SKM-1 treated with dmso at 0.1 percent for 144 hours (cell line): ENCODE results near the gene CHCHD6.

ENCODE experiments used
- DNase-seq: peaks from one replicate; lab custom pipeline; 2025; ENCODE audit not compliant: unreplicated experiment; lab: John Stamatoyannopoulos, UW

CHCHD6 gene

DNA sequence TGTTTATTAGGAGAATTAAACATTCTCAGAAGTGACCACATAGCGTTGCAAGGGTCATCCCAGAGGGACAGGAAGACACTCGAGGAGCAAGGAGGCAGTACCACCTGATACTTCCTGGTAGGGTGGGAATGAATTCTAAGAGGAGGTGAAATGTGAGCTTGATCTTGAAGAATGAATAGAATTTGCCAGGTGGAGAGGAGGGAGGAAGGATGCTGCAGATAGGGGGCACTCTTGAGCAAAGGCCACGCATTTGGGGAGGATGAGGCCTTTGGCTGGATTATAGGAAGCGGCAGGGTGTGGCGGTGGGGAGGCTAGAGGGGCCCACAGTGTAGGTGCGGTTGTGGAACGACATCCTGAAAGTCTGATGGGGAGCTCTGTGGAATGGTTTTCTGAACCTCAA is 33.5 kb downstream of the CHCHD6 start:
- DNase-seq = no peak

- DNase-seq = no peak
Measured at GRCh38 chr3:126742057-126742456, 38.0 kb downstream of the CHCHD6 start.

DNA sequence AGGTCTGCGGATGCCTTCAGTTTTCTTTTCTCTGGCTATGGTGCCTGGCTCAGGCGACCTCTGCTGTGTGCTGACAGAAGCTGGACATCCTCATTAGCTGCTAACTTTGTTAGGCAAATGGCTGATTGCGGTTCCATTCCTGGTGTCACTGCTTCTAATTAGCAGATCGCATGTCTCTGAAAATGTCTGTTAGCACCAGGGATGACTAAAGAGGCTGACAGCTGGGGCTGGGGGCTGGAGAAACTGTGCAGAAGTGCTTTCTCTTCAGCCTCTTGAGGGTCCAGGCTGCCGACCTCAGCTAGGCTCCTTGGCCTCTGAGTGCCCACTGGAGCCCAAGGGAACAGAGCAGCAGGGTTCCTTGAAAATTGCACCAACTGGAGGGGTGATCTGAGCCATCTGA is 39.3 kb downstream of the CHCHD6 start:
- DNase-seq = no peak

- DNase-seq = no peak
Measured at GRCh38 chr3:126743781-126744180, 39.7 kb downstream of the CHCHD6 start.

DNA sequence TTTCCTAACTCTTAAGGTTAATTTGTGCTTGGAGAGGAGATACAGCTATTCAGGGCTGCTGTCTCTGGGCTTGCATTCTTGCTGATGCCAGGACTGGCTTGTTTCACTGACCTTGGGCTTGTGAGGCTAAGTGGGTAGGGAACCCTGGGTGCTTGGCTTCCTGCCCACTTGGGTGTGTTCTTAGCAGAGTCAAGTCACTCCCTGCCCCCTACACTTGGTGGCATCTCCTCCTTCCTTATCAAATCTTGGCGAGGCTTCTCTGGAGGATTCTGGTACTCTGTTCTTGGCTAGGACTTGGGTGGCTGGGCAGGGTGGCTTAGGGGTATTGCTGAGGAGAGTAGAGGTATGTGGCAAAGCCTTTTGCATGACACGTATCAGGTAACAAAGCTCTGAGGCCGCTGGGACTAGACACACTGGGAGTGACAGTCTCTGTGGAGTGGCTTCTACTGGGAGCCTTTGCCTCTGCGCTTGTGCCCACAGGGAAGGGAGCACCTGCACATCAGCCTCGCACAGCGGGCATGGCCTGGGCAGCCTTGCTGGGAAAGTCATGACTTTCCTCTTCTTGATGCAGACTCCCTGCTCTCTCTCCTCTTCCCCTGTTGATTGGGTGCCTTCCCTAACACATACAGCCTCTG is 41.8 kb downstream of the CHCHD6 start:
- no peak for DNase-seq

GRCh38 chr3:126746395-126747177 is 42.5 kb downstream of the CHCHD6 start:
- no peak for DNase-seq

- no peak for DNase-seq
Measured at GRCh38 chr3:126747768-126748167, 43.7 kb downstream of the CHCHD6 start.

DNA sequence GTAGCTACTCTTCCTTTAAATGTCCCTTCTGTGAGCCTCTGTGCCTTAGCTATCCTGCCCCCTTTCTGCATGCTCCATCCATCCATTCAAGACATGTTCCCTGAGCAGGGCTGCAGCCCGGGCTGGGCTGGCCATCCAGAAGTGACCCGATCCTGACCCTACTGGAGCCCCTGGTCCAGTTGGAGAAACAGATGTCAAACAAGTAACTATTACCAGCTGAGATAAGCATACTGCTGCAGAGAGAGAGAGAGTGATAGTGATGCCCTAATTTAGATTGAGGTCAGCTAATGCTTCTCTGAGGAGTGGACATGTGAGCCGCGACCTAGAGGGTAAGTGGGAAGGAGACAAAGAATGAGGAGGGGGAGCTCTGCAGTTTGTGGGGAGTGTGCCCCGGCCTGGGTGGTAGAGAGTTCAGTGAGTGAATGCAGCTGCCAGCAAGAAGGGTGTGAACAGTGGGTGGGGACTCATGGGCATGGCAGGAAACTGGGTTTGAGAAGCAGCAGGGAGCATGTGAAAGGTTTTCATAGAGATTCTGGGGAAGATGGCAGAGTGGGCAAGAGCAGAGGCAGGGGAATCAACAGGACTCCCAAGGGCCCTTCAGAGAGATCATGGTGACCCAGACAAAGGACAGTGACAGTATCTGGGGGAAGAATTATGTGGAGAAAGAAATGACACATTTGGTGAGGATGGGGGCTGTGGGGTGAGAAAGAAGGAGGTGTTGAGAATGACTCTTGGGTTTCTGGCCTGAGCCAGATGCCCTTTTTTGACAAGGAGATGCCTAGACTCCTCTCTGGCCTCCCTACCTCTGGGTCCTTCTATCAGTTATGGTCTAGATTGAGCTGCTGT is 44.9 kb downstream of the CHCHD6 start:
- no peak for DNase-seq

- no peak for DNase-seq
Measured at GRCh38 chr3:126749547-126749875, 45.5 kb downstream of the CHCHD6 start.

DNA sequence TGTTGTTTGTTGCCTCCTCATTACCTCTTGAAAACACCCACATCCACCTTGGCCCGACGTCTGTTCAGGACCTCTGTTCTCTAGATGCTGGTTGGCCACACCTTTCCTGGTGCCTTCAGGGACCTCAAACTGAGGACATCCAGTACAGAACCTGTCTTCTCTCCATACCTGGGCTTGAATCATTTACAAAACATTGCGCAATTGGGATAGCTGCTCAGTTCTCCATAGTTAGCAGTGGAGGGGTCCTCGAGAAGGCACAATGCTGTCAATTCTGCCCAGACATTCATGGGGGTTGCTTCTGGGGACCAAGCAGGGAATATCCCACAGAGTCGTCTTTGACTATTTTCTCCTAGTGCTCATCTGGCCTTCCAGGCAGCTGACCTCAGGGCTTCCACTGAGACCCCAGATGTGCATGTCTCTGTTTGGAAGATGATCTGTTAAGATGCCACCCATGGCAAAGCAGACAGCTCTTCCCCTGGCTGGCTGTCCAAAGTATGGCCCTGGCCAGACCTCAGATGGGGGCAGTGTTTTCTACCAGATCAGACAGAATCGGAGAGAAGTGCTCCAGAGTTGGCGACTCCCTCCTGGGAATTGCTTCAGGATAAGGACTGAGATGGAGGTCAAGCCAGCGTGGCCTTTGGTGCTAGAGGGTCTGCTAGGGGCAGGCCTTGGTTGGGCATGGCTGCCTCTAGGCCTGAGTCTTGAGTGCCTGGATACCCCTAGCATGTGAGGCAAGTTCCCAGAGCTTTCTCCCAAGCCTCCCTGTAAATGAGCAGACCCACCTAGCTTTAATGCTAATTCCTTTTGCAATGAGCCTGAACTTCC is 46.1 kb downstream of the CHCHD6 start:
- DNase-seq = no peak

GRCh38 chr3:126750756-126751121 is 46.7 kb downstream of the CHCHD6 start:
- DNase-seq = no peak

DNA sequence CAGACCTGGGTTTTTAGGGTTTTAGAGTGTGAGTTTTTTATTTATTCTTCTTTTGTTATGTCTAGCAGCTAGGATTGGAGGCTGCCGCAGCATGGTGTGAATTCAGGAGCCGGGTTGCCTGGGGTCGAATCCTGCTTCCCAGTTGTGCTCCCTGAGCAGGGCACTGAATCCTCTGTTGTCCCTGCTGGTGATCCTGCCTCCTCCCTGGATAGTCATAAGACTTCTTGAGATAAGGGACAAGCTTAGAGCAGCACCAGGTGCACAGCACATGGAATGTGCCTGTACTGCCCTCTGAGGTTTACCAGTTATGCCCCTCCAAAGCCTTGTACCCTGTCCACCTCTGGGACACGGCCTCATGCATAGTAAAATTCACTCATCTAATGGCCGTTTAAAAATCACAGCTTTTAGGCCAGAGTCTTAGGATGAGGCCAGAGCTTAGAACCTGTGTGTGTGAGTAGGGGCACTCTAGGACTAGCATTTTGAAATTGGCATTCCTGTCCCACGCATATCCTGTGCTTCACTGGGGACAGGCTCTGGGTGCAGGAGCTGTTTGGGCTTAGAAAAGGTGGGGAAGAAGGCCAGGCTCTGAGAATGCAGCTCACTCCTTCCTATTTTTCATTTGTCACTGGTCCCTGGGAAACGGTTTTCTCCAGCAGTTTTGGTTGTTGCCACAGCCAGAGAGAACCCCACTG is 47.7 kb downstream of the CHCHD6 start:
- no peak for DNase-seq

DNA sequence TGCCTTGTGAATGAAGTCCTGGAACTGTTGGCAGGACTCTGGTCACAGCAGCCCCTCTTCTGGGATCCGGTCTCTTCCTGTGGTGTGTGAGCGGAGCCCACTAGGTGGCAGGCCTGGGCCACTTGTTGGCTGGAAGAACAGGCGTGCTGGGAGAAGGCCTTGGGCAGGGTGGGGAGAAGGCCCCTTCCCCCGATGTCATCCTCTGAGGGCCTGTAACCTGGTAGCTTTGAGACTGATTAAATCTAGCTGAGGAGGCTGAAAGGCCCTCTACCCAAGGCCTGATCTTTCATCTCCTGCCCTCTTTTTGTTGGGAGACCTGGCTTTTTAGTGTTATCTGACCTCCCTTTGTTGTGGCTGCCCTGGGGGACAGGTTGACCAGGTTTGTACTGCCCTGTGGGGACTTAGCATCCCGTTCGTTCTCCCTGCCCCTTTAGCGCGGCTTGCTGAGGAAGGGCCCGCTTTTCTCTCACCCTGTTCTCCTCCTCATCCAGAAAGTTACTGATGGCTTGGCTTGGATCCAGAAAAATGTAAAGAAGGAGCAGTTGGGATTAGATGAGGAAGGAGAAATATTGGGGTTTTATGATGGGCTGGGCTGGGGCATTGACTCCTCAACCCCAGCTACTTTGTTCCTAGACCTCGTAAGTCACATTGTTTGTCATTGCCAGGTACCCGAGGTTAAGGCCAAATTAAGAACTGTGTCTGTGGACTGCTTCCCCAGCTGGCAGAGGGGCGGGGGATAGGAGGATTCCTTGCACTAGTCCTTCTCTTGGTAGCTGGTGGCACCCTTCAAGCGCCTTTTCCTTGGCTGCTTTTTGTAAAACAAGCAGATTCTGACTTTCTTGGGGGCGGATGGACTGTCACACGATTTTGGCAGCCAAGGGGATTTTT is 48.5 kb downstream of the CHCHD6 start:
- peak; percentile 17 for DNase-seq

DNA sequence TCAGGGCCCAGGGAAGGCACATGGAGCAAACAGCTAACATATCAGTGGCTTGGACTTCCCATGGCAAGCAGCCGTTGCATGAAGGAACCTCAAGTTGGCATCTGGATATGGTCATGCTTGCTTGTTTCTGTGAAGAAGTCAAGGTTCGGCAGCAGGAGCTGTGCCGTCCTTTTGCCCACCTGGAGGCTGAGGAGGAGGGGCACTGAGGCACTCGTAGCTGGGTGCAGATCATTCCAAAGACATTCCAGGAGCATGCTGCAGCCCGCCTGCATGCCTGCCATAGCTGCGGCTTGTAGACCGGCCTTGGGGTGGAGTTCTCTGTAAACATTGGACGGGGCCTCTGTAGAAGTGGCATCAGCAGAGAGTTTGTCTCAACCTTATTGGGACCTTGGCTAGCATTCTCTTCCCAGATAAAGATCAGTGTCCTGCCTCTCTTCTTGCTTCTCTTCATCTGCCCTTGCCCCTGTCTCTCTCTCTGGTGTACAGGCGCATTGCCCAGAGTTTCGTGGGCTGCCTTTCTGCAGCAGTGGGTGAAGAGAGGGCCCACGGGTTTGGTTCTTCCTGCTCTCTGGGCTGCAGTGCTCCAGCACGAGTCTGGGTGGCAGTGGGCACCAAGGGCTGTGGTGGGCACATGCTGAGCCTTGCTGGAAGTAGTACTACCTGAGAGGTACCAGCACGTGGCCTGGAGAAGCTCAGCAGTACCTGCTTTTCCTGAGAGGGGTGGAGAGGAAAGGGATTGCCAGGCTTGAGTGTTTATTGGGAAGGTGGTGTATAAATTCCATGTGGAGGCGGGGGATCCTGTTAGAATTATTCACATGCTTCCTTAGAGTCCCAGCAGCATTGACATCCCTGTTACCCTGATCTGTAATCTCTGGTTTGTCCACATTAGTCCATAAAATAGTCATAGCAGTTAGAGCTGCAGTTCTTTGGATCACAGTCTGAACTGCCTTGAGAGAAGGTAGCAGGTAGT is 49.4 kb downstream of the CHCHD6 start:
- DNase-seq = no peak

DNA sequence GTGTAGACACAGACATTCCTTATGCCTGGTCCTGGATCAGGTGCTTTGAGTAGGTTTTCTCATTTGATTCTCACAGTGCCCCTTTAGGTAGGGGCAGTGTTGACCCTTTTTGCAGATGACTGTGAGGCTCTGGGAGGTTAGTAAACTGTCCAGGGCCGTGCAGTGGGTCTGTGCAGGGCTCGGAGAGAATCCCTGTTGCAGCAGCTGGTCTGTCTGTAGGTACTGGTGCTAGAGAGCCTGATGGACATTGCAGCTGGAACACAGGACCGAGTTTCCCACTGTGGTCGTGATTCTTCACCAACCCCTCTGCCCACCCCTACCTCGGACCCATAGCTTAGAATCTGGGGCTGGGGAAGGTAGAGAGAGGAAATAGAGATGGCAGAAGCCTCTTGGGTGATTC is 51.8 kb downstream of the CHCHD6 start:
- DNase-seq = no peak

GRCh38 chr3:126758026-126758425 is 54.0 kb downstream of the CHCHD6 start:
- no peak for DNase-seq

GRCh38 chr3:126758882-126759281 is 54.8 kb downstream of the CHCHD6 start:
- DNase-seq = no peak

- DNase-seq = no peak
Measured at GRCh38 chr3:126760541-126760940, 56.5 kb downstream of the CHCHD6 start.
